Measurements from ENCODE around the gene KCNJ3.

Gene KCNJ3

GRCh38 chr2:154677401-154677800 is 21.1 kb upstream of the KCNJ3 start:
- Histone ChIP-seq H3K4me1 (no peaks in the 10 kb centered on the region), H3K36me3 (no peaks in the 10 kb centered on the region), H3K4me3 (ENCODE audit: low read depth, low read length) (no peak overlapping the region), H3K9me3 (no peaks in the 10 kb centered on the region), H3K27me3 (no peaks in the 10 kb centered on the region)
- no peak for DNase-seq
- no peak for TF ChIP-seq CTCF (IDR thresholded peaks at IDR 0.05; ENCODE audit: low read depth, low read length)

GRCh38 chr2:154681741-154682140 is 16.8 kb upstream of the KCNJ3 start:
- H3K27me3 ChIP-seq: no peaks in the 10 kb centered on the region
- no peak for DNase-seq
- no peak for TF ChIP-seq CTCF (IDR thresholded peaks at IDR 0.05; ENCODE audit: low read depth, low read length)
- H3K4me1 ChIP-seq: no peaks in the 10 kb centered on the region
- H3K9me3 ChIP-seq: no peaks in the 10 kb centered on the region
- H3K4me3 ChIP-seq (ENCODE audit: low read depth, low read length): no peak overlapping the region
- no peaks in the 10 kb centered on the region for H3K36me3 ChIP-seq

- TF ChIP-seq CTCF (IDR thresholded peaks at IDR 0.05; ENCODE audit: low read depth, low read length): no peak
- Histone ChIP-seq H3K4me3 (ENCODE audit: low read depth, low read length) (no peak overlapping the region), H3K36me3 (no peaks in the 10 kb centered on the region), H3K4me1 (no peaks in the 10 kb centered on the region), H3K9me3 (no peaks in the 10 kb centered on the region), H3K27me3 (no peaks in the 10 kb centered on the region)
- DNase-seq: no peak
Observed at GRCh38 chr2:154686162-154686561, 12.3 kb upstream of the KCNJ3 start.

GRCh38 chr2:154688373-154688772 is 10.1 kb upstream of the KCNJ3 start:
- no peak for TF ChIP-seq CTCF (IDR thresholded peaks at IDR 0.05; ENCODE audit: low read depth, low read length)
- no peaks in the 10 kb centered on the region for H3K9me3 ChIP-seq
- no peaks in the 10 kb centered on the region for H3K4me1 ChIP-seq
- H3K27me3 ChIP-seq: no peaks in the 10 kb centered on the region
- DNase-seq: no peak
- no peak overlapping the region for H3K4me3 ChIP-seq (ENCODE audit: low read depth, low read length)
- H3K36me3 ChIP-seq: no peaks in the 10 kb centered on the region

- H3K27me3 ChIP-seq: no peaks in the 10 kb centered on the region
- no peak for TF ChIP-seq CTCF (IDR thresholded peaks at IDR 0.05; ENCODE audit: low read depth, low read length)
- DNase-seq: no peak
- no peaks in the 10 kb centered on the region for H3K4me1 ChIP-seq
- H3K9me3 ChIP-seq: no peaks in the 10 kb centered on the region
- H3K4me3 ChIP-seq (ENCODE audit: low read depth, low read length): no peak overlapping the region
- H3K36me3 ChIP-seq: no peaks in the 10 kb centered on the region
Observed at GRCh38 chr2:154689158-154689557, 9.3 kb upstream of the KCNJ3 start.

- Histone ChIP-seq H3K9me3 (no peaks in the 10 kb centered on the region), H3K36me3 (no peaks in the 10 kb centered on the region), H3K4me3 (ENCODE audit: low read depth, low read length) (no peak overlapping the region), H3K4me1 (no peaks in the 10 kb centered on the region), H3K27me3 (0 out of 2 replicates have a peak, but pooled peaks cover 6% of the 10 kb centered on the region)
- no peak for DNase-seq
- no peak for TF ChIP-seq CTCF (IDR thresholded peaks at IDR 0.05; ENCODE audit: low read depth, low read length)
Observed at GRCh38 chr2:154692927-154693326, 5.6 kb upstream of the KCNJ3 start.

Measured in BE2C (cell line).